Stomach (tissue), 4 donors: Measurements from ENCODE around the gene PHIP.

ENCODE experiments used
- CTCF ChIP-seq, 7 experiments: fragments of 450-650 bp in 4 of 7; fragments of 200-600 bp in 3 of 7; sonication (generic) in 3 of 7; IDR thresholded peaks; one replicate each; pipeline ENCODE4 v1.5.1; 2016 to 2019; ENCODE audit warnings: antibody characterized with exemption in 7 of 7, control low read depth in 2 of 7, mild to moderate bottlenecking in 1 of 7
- EP300 ChIP-seq: sonication (generic); formaldehyde crosslinking; IDR thresholded peaks from one replicate; pipeline ENCODE4 v1.6.1; 2017; ENCODE audit warnings: antibody characterized with exemption
- POLR2A ChIP-seq, 4 donors: fragments of 450-650 bp; IDR thresholded peaks; one replicate each; pipeline ENCODE4 v1.6.1; 2016; ENCODE audit warnings: antibody characterized with exemption in 4 of 4, control low read depth in 2 of 4, mild to moderate bottlenecking in 1 of 4, moderate library complexity in 1 of 4
- POLR2AphosphoS5 ChIP-seq, 3 donors: sonication (generic); formaldehyde crosslinking; IDR thresholded peaks; one replicate each; pipeline ENCODE4 v1.6.1; 2016; ENCODE audit warnings: antibody characterized with exemption in 3 of 3

GRCh38 chr6:78896227-78896626 lies 181.8 kb downstream of the PHIP start:
- TF ChIP-seq CTCF (IDR thresholded peaks at IDR 0.05) (no peak), POLR2A (IDR thresholded peaks at IDR 0.05) (no peak), POLR2AphosphoS5 (IDR thresholded peaks at IDR 0.05) (no peak), EP300 (no peak)
